Aorta (tissue), 5 donors: ENCODE results near the gene DMTF1. TPM values are rescaled to one million over a fixed set of nuclear protein-coding genes. Genes with fewer than 3 reads are reported as not detected.
"Not testable (repeated sequence)": the region's sequence is repeated elsewhere in the genome, so short reads cannot be mapped to it uniquely, and the experiment has no call there.

ENCODE experiments used
- ATAC-seq: fragments of 200-7000 bp; cut with Tn5 transposase; one replicate; pipeline ENCODE4 v1.9.1; 2022; ENCODE audit warnings: moderate library complexity; ENCODE audit not compliant: low FRiP score
- DNase-seq, 2 donors: peaks; one replicate each; pipeline ENCODE4 v3.0.0-alpha.2; 2020
- H3K27ac ChIP-seq, 2 donors: one replicate each; pipeline ENCODE4 v1.5.1; 2013; ENCODE audit warnings: low read length in 2 of 2, mild to moderate bottlenecking in 2 of 2, moderate library complexity in 2 of 2, control low read depth in 1 of 2, inconsistent platforms in 1 of 2, low read depth in 1 of 2
- H3K27me3 ChIP-seq, 2 donors: one replicate each; pipeline ENCODE4 v1.6.1; 2013; ENCODE audit warnings: control low read depth in 1 of 2, low read length in 1 of 2, mild to moderate bottlenecking in 1 of 2, moderate library complexity in 1 of 2; ENCODE audit not compliant: insufficient read depth in 2 of 2, control insufficient read depth in 1 of 2
- H3K36me3 ChIP-seq, 2 donors: one replicate each; pipeline ENCODE4 v1.6.1; 2013; ENCODE audit warnings: control low read depth in 1 of 2, low read length in 1 of 2, mild to moderate bottlenecking in 1 of 2; ENCODE audit not compliant: insufficient read depth in 2 of 2, control insufficient read depth in 1 of 2
- H3K4me1 ChIP-seq, 2 donors: one replicate each; pipeline ENCODE4 v1.6.1; 2013; ENCODE audit warnings: low read length in 2 of 2, control low read depth in 1 of 2, mild to moderate bottlenecking in 1 of 2, moderate library complexity in 1 of 2; ENCODE audit not compliant: insufficient read depth in 2 of 2, control insufficient read depth in 1 of 2
- H3K4me3 ChIP-seq, 2 donors: one replicate each; pipeline ENCODE4 v1.5.1; 2013; ENCODE audit warnings: low read length in 2 of 2, control low read depth in 1 of 2, mild to moderate bottlenecking in 1 of 2
- H3K9me3 ChIP-seq: one replicate; pipeline ENCODE4 v1.6.1; 2013; ENCODE audit warnings: mild to moderate bottlenecking, low read length; ENCODE audit not compliant: control insufficient read depth
- WGBS, 2 donors: extraction: QIAGEN DNeasy Blood & Tissue Kit; methylation state at CpG; one replicate each; pipeline ENCODE4 v1.1.7; 2013; 5-methylcytosine and 5-hydroxymethylcytosine counted together
- intact Hi-C, 2 donors: fragments of 100-400 bp; cut with DNase I; formaldehyde crosslinking; loops; one replicate each; pipeline versions ENCODE4 v1.14.2 to v1.15.0; 2022
- long read RNA-seq, 2 donors: library from polyadenylated mRNA; unstranded; transcript quantifications; one replicate each; pipeline ENCODE4 v2.0.0, GENCODE V29; 2020 to 2021
- polyA plus RNA-seq, 2 donors: library from polyadenylated mRNA; stranded (reverse); fragments of 200-250 nt; gene quantifications; one replicate each; pipeline ENCODE4 v1.2.3, GENCODE V29; 2013
- total RNA-seq, 2 donors: library from RNA; stranded (reverse); fragmentation: NEBNext Ultra II Directional; extraction: Animal tissue kit (Norgen Biotek cat#: 25700); gene quantifications; one replicate each; pipeline ENCODE4 v1.2.1, GENCODE V29; 2021
- donor health status: healthy with polysubstance abuse.
- donor health status: Bipolar disorder and iron deficiency.
- donor health status: DM: no; HTN: no; CAD: no.
- donor health status: DM: no; HTN: no; CAD: no.
- donor health status: DM: yes; HTN: yes; CAD: no.

The DMTF1 gene
- total RNA-seq = 100 to 1,000 TPM in 1 of 2 donors, 10 to 100 TPM in 1; 87.2 to 135 TPM
- polyA plus RNA-seq = 10 to 100 TPM; 18.7 to 59.0 TPM
- long read RNA-seq, donor 1, partial matches to known transcripts = 10 of 17 reads
- long read RNA-seq, donor 1, other reads (novel, unspliced or antisense) = 3 of 17 reads
- long read RNA-seq, donor 2, partial matches to known transcripts = 3 of 8 reads
- long read RNA-seq, donor 2, other reads (novel, unspliced or antisense) = 4 of 8 reads

- Histone ChIP-seq H3K27ac (peak within 1 kb of the TSS; percentile 92 to 97), H3K4me1 (peaks cover 0 to 3% of the 10 kb centered on the region in 2 donors), H3K9me3 (no peaks in the 10 kb centered on the region), H3K36me3 (no peaks in the 10 kb centered on the region), H3K4me3 (peak within 1 kb of the TSS; percentile 29 to 86), H3K27me3 (no peaks in the 10 kb centered on the region)
- ATAC-seq = peak; percentile 98
- intact Hi-C loops = loop anchor here (1.0 to 10.0 kb wide), 4 partner anchors 68 to 262 kb away; partner anchors contain the start of gene CROT (in 2 of the 2)
- peak; percentile 96 to 98 for DNase-seq
- WGBS, 2 donors = 0% methylated on average over 68 to 71 of the region's 71 CpGs
Measured at GRCh38 chr7:87152112-87152896, at the start of gene DMTF1. DMTF1 (plus strand) TSS chr7:87152453; CDS start chr7:87164942, 12,489 bp downstream.

DNA sequence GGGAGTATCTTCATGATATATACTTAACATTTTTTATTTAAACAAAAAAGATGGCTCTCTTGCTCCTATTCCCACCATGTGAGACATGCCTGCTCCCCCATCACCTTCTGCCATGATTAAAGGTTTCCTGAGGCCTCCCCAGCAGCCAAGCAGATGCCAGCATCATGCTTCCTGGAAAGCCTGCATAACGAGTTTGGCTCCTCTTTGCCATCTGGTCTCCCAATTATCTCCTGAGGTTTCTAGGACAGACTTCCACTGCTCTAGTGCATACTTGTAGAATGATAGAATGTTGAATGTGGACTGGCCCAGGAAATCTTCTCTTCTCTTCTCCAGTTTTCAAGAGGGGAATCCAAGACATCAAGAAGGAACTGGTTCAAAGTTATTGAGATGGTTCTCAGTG, 46.9 kb upstream of the DMTF1 start:
- Histone ChIP-seq H3K4me3 (no peak overlapping the region), H3K4me1 (no peaks in the 10 kb centered on the region), H3K27me3 (no peaks in the 10 kb centered on the region), H3K36me3 (no peaks in the 10 kb centered on the region), H3K27ac (no peak overlapping the region), H3K9me3 (peaks cover 2% of the 10 kb centered on the region)
- intact Hi-C loops = no loop called here
- ATAC-seq (no peak), DNase-seq (no peak)
- 49 to 65% methylated on average over 1 of the region's 1 CpG for WGBS, 2 donors

DNA sequence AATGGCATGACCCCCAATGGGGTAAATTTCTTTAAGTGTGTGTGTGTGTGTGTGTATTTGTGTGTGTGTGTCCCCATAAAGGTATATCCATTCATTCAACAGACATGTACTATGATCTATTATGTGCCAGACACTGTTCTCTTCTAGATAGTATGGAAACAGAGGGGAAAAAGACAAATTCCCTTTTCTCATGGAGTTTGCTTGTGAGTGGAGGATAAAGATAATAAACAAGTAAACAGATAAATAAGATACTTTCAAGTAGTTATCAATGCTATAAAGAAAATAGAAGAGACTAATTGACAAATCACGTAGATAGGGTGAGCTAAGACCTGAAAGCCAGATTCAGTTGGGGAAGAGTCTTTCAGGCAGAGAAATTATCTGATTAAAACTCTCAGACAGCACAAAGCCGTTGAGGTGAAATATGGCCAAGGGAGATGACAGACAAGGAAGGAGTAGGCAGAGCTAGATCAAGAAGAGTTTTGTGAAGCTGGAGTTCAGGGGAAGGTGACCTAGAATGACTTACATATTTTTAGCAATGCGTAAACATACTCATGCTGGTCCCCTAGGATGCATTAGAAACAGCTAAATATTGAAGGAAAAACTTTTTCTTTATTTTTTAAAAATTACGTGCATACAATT, 45.2 kb upstream of the DMTF1 start:
- Histone ChIP-seq H3K9me3 (peaks cover 2% of the 10 kb centered on the region), H3K27ac (no peak overlapping the region), H3K4me1 (no peaks in the 10 kb centered on the region), H3K27me3 (no peaks in the 10 kb centered on the region), H3K4me3 (no peak overlapping the region), H3K36me3 (no peaks in the 10 kb centered on the region)
- 23 to 36% methylated on average over 4 of the region's 4 CpGs for WGBS, 2 donors
- no peak for DNase-seq
- intact Hi-C loops = no loop called here
- no peak for ATAC-seq

- Histone ChIP-seq H3K27ac (no peak overlapping the region), H3K4me3 (no peak overlapping the region), H3K4me1 (no peaks in the 10 kb centered on the region), H3K27me3 (no peaks in the 10 kb centered on the region), H3K36me3 (no peaks in the 10 kb centered on the region), H3K9me3 (peaks cover 2% of the 10 kb centered on the region)
- WGBS, 2 donors = 63 to 64% methylated on average over 6 of the region's 6 CpGs
- intact Hi-C loops = no loop called here
- no peak for DNase-seq
- peak; percentile 29 for ATAC-seq
Measured at GRCh38 chr7:87107949-87108776, 44.1 kb upstream of the DMTF1 start.

DNA sequence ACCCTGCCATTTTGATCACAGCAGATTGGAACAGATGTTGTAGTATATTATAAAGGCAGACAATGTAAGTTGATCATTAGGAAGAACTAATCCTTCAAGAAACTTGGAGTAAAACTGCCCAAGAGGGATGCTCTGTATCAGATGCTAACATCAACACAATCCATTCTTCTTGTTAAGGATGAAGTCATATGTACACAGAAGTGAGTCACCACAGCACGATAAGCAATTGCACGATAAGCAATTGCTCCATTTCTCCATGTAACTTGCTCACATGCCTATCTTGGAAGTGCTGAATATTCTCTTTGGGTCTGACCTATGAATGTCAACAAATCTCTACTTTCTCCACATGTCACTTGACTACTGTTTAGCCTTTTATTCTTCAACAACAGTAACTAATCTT, 41.5 kb upstream of the DMTF1 start:
- no peak overlapping the region for H3K27ac ChIP-seq
- no peak for ATAC-seq

GRCh38 chr7:87111877-87112276, 40.4 kb upstream of the DMTF1 start:
- 73 to 82% methylated on average over 3 of the region's 3 CpGs for WGBS, 2 donors
- Histone ChIP-seq H3K4me1 (no peaks in the 10 kb centered on the region), H3K4me3 (no peak overlapping the region), H3K9me3 (no peaks in the 10 kb centered on the region), H3K27me3 (no peaks in the 10 kb centered on the region), H3K36me3 (no peaks in the 10 kb centered on the region), H3K27ac (no peak overlapping the region)
- DNase-seq = no peak
- ATAC-seq = no peak
- intact Hi-C loops = no loop called here

More for the DNA sequence above, 41.5 kb upstream of the DMTF1 start:
- no peak overlapping the region for H3K4me3 ChIP-seq
- WGBS, 2 donors = 47 to 72% methylated on average over 2 of the region's 2 CpGs
- no peaks in the 10 kb centered on the region for H3K4me1 ChIP-seq
- H3K36me3 ChIP-seq = no peaks in the 10 kb centered on the region
- H3K27me3 ChIP-seq = no peaks in the 10 kb centered on the region
- no peaks in the 10 kb centered on the region for H3K9me3 ChIP-seq
- intact Hi-C loops = no loop called here
- no peak for DNase-seq

DNA sequence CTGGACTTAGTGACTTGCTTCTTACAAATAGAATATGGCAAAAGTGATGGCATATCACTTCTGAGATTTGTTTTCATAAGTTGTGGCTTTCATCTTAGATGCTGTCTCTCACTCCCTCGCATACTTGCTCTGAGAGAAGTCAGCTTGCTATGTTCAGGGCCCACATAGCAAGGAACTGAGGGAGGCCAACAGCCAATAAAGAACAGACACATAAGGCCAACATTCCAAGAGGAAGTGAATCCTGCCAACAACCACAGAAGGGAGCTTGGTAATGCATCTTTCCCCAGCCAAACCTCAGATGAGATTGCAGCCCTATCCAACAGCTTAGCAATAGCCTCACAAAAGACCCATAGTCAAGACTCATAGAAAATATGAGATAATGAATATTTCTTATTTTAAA, 39.2 kb upstream of the DMTF1 start:
- H3K9me3 ChIP-seq = no peaks in the 10 kb centered on the region
- 35 to 38% methylated on average over 1 of the region's 1 CpG for WGBS, 2 donors
- H3K27ac ChIP-seq = no peak overlapping the region
- H3K4me3 ChIP-seq = no peak overlapping the region
- no peaks in the 10 kb centered on the region for H3K27me3 ChIP-seq
- H3K36me3 ChIP-seq = no peaks in the 10 kb centered on the region
- no peak for DNase-seq
- no peaks in the 10 kb centered on the region for H3K4me1 ChIP-seq
- no peak for ATAC-seq
- intact Hi-C loops = no loop called here

DNA sequence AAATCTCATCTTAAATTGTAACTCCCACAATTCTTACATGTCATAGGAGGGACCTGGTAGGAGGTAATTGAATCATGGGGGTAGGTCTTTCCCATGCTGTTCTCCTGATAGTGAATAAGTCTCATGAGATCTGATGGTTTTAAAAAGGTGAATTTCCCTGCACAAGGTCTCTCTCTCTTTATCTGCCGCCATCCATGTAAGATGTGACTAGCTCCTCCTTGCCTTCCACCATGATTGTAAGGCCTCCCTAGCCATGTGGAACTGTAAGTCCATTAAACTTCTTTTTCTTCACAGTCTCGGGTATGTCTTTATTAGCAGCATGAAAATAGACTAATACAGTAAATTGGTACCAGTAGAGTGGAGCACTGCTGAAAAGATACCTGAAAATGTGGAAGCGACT, 38.3 kb upstream of the DMTF1 start:
- H3K27me3 ChIP-seq, intact Hi-C loops, H3K36me3 ChIP-seq, ATAC-seq, H3K4me1 ChIP-seq, H3K27ac ChIP-seq, DNase-seq, H3K4me3 ChIP-seq, H3K9me3 ChIP-seq: not testable (repeated sequence)
- 84 to 85% methylated on average over 3 of the region's 3 CpGs for WGBS, 2 donors
